ENCODE measurements around the gene CACNG5. TPM values are rescaled to one million over a fixed set of nuclear protein-coding genes. Genes with fewer than 3 reads are reported as not detected.

Gene CACNG5
- total RNA-seq, 1 experiment from 2014 or later: 0.21 TPM

- DNase-seq (ENCODE audit: low read depth, low spot score) (no peak), ATAC-seq (no peak)
- in situ Hi-C loops (cut with HindIII; ENCODE audit: low pct_unique_long_range_greater_than_20kb, low sequenced_read_pairs) (no loop called here), intact Hi-C loops (cut with micrococcal nuclease; ENCODE audit: unreplicated experiment) (no loop called here)
- H3K4me3 ChIP-seq (ENCODE audit: low read depth in 2 of 2, low read length in 2 of 2): no peak overlapping the region
- H3K36me3 ChIP-seq (ENCODE audit: control insufficient read depth, insufficient read depth, low read length): no peaks in the 10 kb centered on the region
- H3K9me3 ChIP-seq (ENCODE audit: control insufficient read depth, insufficient read depth, low read depth, low read length): no peaks in the 10 kb centered on the region
- no TSS peak for BruUV-seq (replicated peaks)
- no peak overlapping the region for H3K27ac ChIP-seq (ENCODE audit: low read length)
- H3K4me1 ChIP-seq (ENCODE audit: control insufficient read depth, insufficient read depth, low read length): no peaks in the 10 kb centered on the region
- TF ChIP-seq POLR2AphosphoS5 (IDR thresholded peaks at IDR 0.05; ENCODE audit: low read depth, low read length): no peak
- TF ChIP-seq TCF7L2 (IDR thresholded peaks at IDR 0.05; ENCODE audit: low read depth, low read length): no peak
- no peak for TF ChIP-seq CTCF (IDR thresholded peaks at IDR 0.05)
- no peak for TF ChIP-seq REST (IDR thresholded peaks at IDR 0.05; ENCODE audit: insufficient read depth in 1 of 2, low read depth in 2 of 2, low read length in 1 of 2)
- TF ChIP-seq SIN3A (IDR thresholded peaks at IDR 0.05; ENCODE audit: borderline replicate concordance, insufficient read depth, low read depth, low read length): no peak
- ChIA-PET CTCF (interaction anchor here (0.5 to 0.7 kb wide), 2 partner anchors 23 to 148 kb away, joined by 3 to 7 read pairs; no protein-coding TSS in a partner anchor), POLR2A (no interaction called here)
- peaks cover 2% of the 10 kb centered on the region; the same call in 1 of the 2 replicates for H3K27me3 ChIP-seq (ENCODE audit: control insufficient read depth, insufficient read depth, low read length)
Measured at GRCh38 chr17:66873962-66874361, 39.0 kb downstream of the CACNG5 start.

GRCh38 chr17:66884931-66885330 lies 50.0 kb downstream of the CACNG5 start:
- ATAC-seq: no peak
- no TSS peak for BruUV-seq (replicated peaks)

More at GRCh38 chr17:66884931-66885330, 50.0 kb downstream of the CACNG5 start:
- Histone ChIP-seq H3K36me3 (ENCODE audit: control insufficient read depth, insufficient read depth, low read length) (no peaks in the 10 kb centered on the region), H3K4me3 (ENCODE audit: low read depth in 2 of 2, low read length in 2 of 2) (no peak overlapping the region), H3K9me3 (ENCODE audit: control insufficient read depth, insufficient read depth, low read depth, low read length) (no peaks in the 10 kb centered on the region), H3K4me1 (ENCODE audit: control insufficient read depth, insufficient read depth, low read length) (no peaks in the 10 kb centered on the region), H3K27ac (ENCODE audit: low read length) (no peak overlapping the region), H3K27me3 (ENCODE audit: control insufficient read depth, insufficient read depth, low read length) (no peaks in the 10 kb centered on the region)
- in situ Hi-C loops (cut with HindIII; ENCODE audit: low pct_unique_long_range_greater_than_20kb, low sequenced_read_pairs) (no loop called here), intact Hi-C loops (cut with micrococcal nuclease; ENCODE audit: unreplicated experiment) (no loop called here)
- DNase-seq (ENCODE audit: low read depth, low spot score): no peak
- POLR2A ChIA-PET: no interaction called here
- no peak for TF ChIP-seq TCF7L2 (IDR thresholded peaks at IDR 0.05; ENCODE audit: low read depth, low read length)
- no peak for TF ChIP-seq POLR2AphosphoS5 (IDR thresholded peaks at IDR 0.05; ENCODE audit: low read depth, low read length)
- TF ChIP-seq SIN3A (IDR thresholded peaks at IDR 0.05; ENCODE audit: borderline replicate concordance, insufficient read depth, low read depth, low read length): no peak
- no peak for TF ChIP-seq CTCF (IDR thresholded peaks at IDR 0.05)
- no peak for TF ChIP-seq REST (IDR thresholded peaks at IDR 0.05; ENCODE audit: insufficient read depth in 1 of 2, low read depth in 2 of 2, low read length in 1 of 2)
- CTCF ChIA-PET: no interaction called here

Measured in Panc1 (cell line).